NT2/D1 (cell line): ENCODE results near the gene NDUFC1.

Experiments
- SUZ12 ChIP-seq: IDR thresholded peaks from 2 replicates; pipeline ENCODE4 v1.6.1; 2011; ENCODE audit not compliant: insufficient read length, insufficient read depth; ENCODE audit errors: extremely low read depth
- YY1 ChIP-seq: IDR thresholded peaks from 2 replicates; pipeline ENCODE4 v1.6.1; 2011; ENCODE audit not compliant: insufficient read length, insufficient read depth
- ZNF274 ChIP-seq: IDR thresholded peaks from 2 replicates; pipeline ENCODE4 v1.6.1; 2011; ENCODE audit warnings: mild to moderate bottlenecking, low read depth, low read length

DNA sequence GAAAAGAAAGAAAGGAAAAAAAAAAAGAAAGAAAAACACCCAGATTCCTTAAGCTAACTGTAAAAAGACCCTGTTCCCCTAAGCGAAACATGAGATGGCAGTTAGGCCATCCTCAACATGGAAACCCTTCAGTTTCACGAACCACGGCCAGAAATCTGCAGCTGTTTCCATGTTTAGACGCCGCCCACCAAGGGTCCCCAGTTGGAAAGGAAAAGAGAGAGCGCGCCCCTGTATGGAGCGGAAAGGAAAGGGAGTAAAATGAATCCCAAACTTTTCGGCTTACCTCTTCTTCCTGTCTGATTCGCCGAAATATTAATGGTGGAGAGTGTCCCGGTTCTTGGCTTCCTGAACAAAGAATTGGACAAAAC lies 60.5 kb downstream of the NDUFC1 start:
- no peak for TF ChIP-seq ZNF274
- TF ChIP-seq YY1, result no peak
- TF ChIP-seq SUZ12, result no peak
